ENCODE measurements around the gene METTL3. TPM values are rescaled to one million over a fixed set of nuclear protein-coding genes. Genes with fewer than 3 reads are reported as not detected.

Gene METTL3
- total RNA-seq, 1 experiment from 2014 or later = 43.3 TPM

GRCh38 chr14:21454843-21455544, 56.1 kb downstream of the METTL3 start:
- in situ Hi-C loops (cut with HindIII; ENCODE audit: low pct_unique_long_range_greater_than_20kb, low sequenced_read_pairs) = no loop called here
- CTCF ChIA-PET = interaction anchor here (1.1 kb wide), 1 partner anchor 18 kb away, joined by 4 read pairs; no protein-coding TSS in a partner anchor
- BruUV-seq (replicated peaks) = TSS peak; percentile 73

DNA sequence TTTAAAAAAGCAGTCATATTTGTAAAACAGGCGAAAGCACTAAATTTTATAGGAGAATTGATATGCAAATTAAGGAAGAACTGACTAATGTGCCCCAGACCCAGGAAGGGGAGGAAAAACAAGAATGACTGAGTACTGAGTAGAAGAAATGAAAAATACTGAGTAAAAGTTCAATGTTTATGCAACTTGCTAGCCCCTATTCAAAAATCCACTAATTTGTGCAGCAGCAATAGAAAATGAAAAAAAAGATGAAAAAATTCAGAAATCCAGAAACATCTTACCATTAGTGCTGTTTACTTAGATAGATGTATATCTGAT, 61.3 kb downstream of the METTL3 start:
- ATAC-seq (no peak), DNase-seq (ENCODE audit: low read depth, low spot score) (no peak)
- in situ Hi-C loops (cut with HindIII; ENCODE audit: low pct_unique_long_range_greater_than_20kb, low sequenced_read_pairs) (no loop called here), intact Hi-C loops (cut with micrococcal nuclease; ENCODE audit: unreplicated experiment) (no loop called here)
- H3K4me1 ChIP-seq (ENCODE audit: control insufficient read depth, insufficient read depth, low read length) = peaks cover 6% of the 10 kb centered on the region
- BruUV-seq (replicated peaks) = no TSS peak
- H3K27me3 ChIP-seq (ENCODE audit: control insufficient read depth, insufficient read depth, low read length) = no peaks in the 10 kb centered on the region
- no peak overlapping the region for H3K27ac ChIP-seq (ENCODE audit: low read length)
- H3K36me3 ChIP-seq (ENCODE audit: control insufficient read depth, insufficient read depth, low read length) = no peaks in the 10 kb centered on the region; the same call in 1 of the 2 replicates
- TF ChIP-seq POLR2AphosphoS5 (IDR thresholded peaks at IDR 0.05; ENCODE audit: low read depth, low read length) (no peak), REST (IDR thresholded peaks at IDR 0.05; ENCODE audit: insufficient read depth in 1 of 2, low read depth in 2 of 2, low read length in 1 of 2) (no peak), SIN3A (IDR thresholded peaks at IDR 0.05; ENCODE audit: borderline replicate concordance, insufficient read depth, low read depth, low read length) (no peak), TCF7L2 (IDR thresholded peaks at IDR 0.05; ENCODE audit: low read depth, low read length) (no peak)
- TF ChIP-seq, protein P1, sequence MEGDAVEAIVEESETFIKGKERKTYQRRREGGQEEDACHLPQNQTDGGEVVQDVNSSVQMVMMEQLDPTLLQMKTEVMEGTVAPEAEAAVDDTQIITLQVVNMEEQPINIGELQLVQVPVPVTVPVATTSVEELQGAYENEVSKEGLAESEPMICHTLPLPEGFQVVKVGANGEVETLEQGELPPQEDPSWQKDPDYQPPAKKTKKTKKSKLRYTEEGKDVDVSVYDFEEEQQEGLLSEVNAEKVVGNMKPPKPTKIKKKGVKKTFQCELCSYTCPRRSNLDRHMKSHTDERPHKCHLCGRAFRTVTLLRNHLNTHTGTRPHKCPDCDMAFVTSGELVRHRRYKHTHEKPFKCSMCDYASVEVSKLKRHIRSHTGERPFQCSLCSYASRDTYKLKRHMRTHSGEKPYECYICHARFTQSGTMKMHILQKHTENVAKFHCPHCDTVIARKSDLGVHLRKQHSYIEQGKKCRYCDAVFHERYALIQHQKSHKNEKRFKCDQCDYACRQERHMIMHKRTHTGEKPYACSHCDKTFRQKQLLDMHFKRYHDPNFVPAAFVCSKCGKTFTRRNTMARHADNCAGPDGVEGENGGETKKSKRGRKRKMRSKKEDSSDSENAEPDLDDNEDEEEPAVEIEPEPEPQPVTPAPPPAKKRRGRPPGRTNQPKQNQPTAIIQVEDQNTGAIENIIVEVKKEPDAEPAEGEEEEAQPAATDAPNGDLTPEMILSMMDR (IDR thresholded peaks at IDR 0.05) = no peak
- H3K9me3 ChIP-seq (ENCODE audit: control insufficient read depth, insufficient read depth, low read depth, low read length) = no peaks in the 10 kb centered on the region
- POLR2A ChIA-PET = interaction anchor here (0.6 kb wide), 1 partner anchor 12 kb away, joined by 4 read pairs; no protein-coding TSS in a partner anchor
- no peak overlapping the region for H3K4me3 ChIP-seq (ENCODE audit: low read depth in 2 of 2, low read length in 2 of 2)
- CTCF ChIA-PET = no interaction called here

More at GRCh38 chr14:21454843-21455544, 56.1 kb downstream of the METTL3 start:
- POLR2A ChIA-PET = no interaction called here
- TF ChIP-seq REST (IDR thresholded peaks at IDR 0.05; ENCODE audit: insufficient read depth in 1 of 2, low read depth in 2 of 2, low read length in 1 of 2) (no peak), POLR2AphosphoS5 (IDR thresholded peaks at IDR 0.05; ENCODE audit: low read depth, low read length) (no peak), TCF7L2 (IDR thresholded peaks at IDR 0.05; ENCODE audit: low read depth, low read length) (no peak), SIN3A (IDR thresholded peaks at IDR 0.05; ENCODE audit: borderline replicate concordance, insufficient read depth, low read depth, low read length) (no peak)
- TF ChIP-seq, protein P1 (IDR thresholded peaks at IDR 0.05) = no peak
- Histone ChIP-seq H3K36me3 (ENCODE audit: control insufficient read depth, insufficient read depth, low read length) (peaks cover 3% of the 10 kb centered on the region), H3K4me3 (ENCODE audit: low read depth in 2 of 2, low read length in 2 of 2) (peak overlapping the region; percentile 77 to 96), H3K9me3 (ENCODE audit: control insufficient read depth, insufficient read depth, low read depth, low read length) (no peaks in the 10 kb centered on the region), H3K27ac (ENCODE audit: low read length) (peak overlapping the region; percentile 92), H3K27me3 (ENCODE audit: control insufficient read depth, insufficient read depth, low read length) (no peaks in the 10 kb centered on the region), H3K4me1 (ENCODE audit: control insufficient read depth, insufficient read depth, low read length) (peaks cover 6% of the 10 kb centered on the region; the same call in 1 of the 2 replicates)
- DNase-seq (ENCODE audit: low read depth, low spot score) (no peak), ATAC-seq (no peak)
- intact Hi-C loops (cut with micrococcal nuclease; ENCODE audit: unreplicated experiment) = no loop called here
